HCT116 (cell line): ENCODE measurements around the gene AKAP13. TPM values are rescaled to one million over a fixed set of nuclear protein-coding genes. Genes with fewer than 3 reads are reported as not detected.

ENCODE experiments used
- ATAC-seq: fragments of 200-7000 bp; cut with Tn5 transposase; 2 replicates; pipeline ENCODE4 v1.9.1; 2020; ENCODE audit warnings: mild to moderate bottlenecking, moderate library complexity
- BruUV-seq: library from RNA; stranded (reverse); fragments of 400-500 nt; replicated peaks from 2 replicates; lab custom pipeline; 2021; lab: Mats Ljungman, UMichigan
- CTCF ChIA-PET: fragments of 300-600 bp; sonication (Branson Sonifier 250); formaldehyde crosslinking; loops from one replicate; lab custom pipeline; 2021; ENCODE audit warnings: antibody characterized with exemption; lab: Charles Lee
- POLR2A ChIA-PET: fragments of 300-600, 350-600 bp; sonication (Branson Sonifier 250); formaldehyde crosslinking; loops from one replicate; lab custom pipeline; 2021; ENCODE audit warnings: antibody characterized with exemption; lab: Charles Lee
- RAD21 ChIA-PET, 2 experiments: fragments of 300-600 bp; sonication (Branson Sonifier 250); formaldehyde crosslinking; loops; one replicate each; lab custom pipeline; 2023; ENCODE audit warnings: low total read pairs in 2 of 2; ENCODE audit not compliant: uncharacterized antibody in 2 of 2, unreplicated experiment in 2 of 2, low non-redundant PET in 1 of 2; lab: Charles Lee
- DNase-seq: peaks from one replicate; pipeline ENCODE4 v3.0.0-alpha.2; 2010; ENCODE audit warnings: low read depth, low spot score
- H2AFZ ChIP-seq: fragments of 200-600 bp; shearing (Covaris generic), sonication (generic); 2 replicates; pipeline ENCODE4 v1.6.1; 2017; ENCODE audit warnings: low read depth, mixed run types, mixed read lengths, antibody characterized with exemption, low read length; ENCODE audit not compliant: poor library complexity, severe bottlenecking
- H3K27ac ChIP-seq: 2 replicates; pipeline ENCODE4 v1.5.1; 2012; ENCODE audit warnings: low read depth, low read length
- H3K27me3 ChIP-seq: fragments of 200-600 bp; sonication (generic); 2 replicates; pipeline ENCODE4 v1.6.1; 2016; ENCODE audit warnings: mixed run types, low read length, mixed read lengths; ENCODE audit not compliant: insufficient read depth
- H3K36me3 ChIP-seq, 2 experiments: fragments of 200-500 bp in 1 of 2; fragments of 200-600 bp in 1 of 2; sonication (Bioruptor generic) in 1 of 2; sonication (generic) in 1 of 2; 2 replicates each; pipeline versions ENCODE4 v1.5.1 to v1.6.1; 2014 to 2016; ENCODE audit warnings: low read length in 2 of 2, inconsistent platforms in 1 of 2, mixed read lengths in 1 of 2, mixed run types in 1 of 2; ENCODE audit not compliant: insufficient read depth in 2 of 2, control insufficient read depth in 1 of 2
- H3K4me1 ChIP-seq, 2 experiments: fragments of 200-600 bp in 1 of 2; sonication (generic) in 1 of 2; 2 replicates each; pipeline versions ENCODE4 v1.5.1 to v1.6.1; 2012 to 2017; ENCODE audit warnings: low read length in 2 of 2, inconsistent platforms in 1 of 2, mild to moderate bottlenecking in 1 of 2, mixed read lengths in 1 of 2, mixed run types in 1 of 2, moderate library complexity in 1 of 2; ENCODE audit not compliant: insufficient read depth in 2 of 2, control insufficient read depth in 1 of 2
- H3K4me2 ChIP-seq: fragments of 200-600 bp; sonication (generic); 2 replicates; pipeline ENCODE4 v1.6.1; 2017; ENCODE audit warnings: mixed run types, low read length, mixed read lengths
- H3K4me3 ChIP-seq, 2 experiments: fragments of 200-600 bp in 1 of 2; sonication (generic) in 1 of 2; replicated peaks in 1 of 2; 2 replicates each; pipeline ENCODE4 v1.5.1; 2011 to 2016; ENCODE audit warnings: low read length in 2 of 2, control low read depth in 1 of 2, low read depth in 1 of 2, mild to moderate bottlenecking in 1 of 2, mixed read lengths in 1 of 2, mixed run types in 1 of 2
- H3K79me2 ChIP-seq: fragments of 200-600 bp; sonication (generic); 2 replicates; pipeline ENCODE4 v1.6.1; 2017; ENCODE audit warnings: mild to moderate bottlenecking, mixed run types, low read length, moderate library complexity, mixed read lengths; ENCODE audit not compliant: insufficient read depth
- H3K9ac ChIP-seq: fragments of 200-600 bp; sonication (generic); 2 replicates; pipeline ENCODE4 v1.6.1; 2016; ENCODE audit warnings: low read length, mixed read lengths
- H3K9me2 ChIP-seq: fragments of 200-600 bp; sonication (generic), shearing (Covaris generic); 2 replicates; pipeline ENCODE4 v1.6.1; 2017; ENCODE audit warnings: mixed run types, mild to moderate bottlenecking, moderate library complexity; ENCODE audit not compliant: insufficient read depth
- H3K9me3 ChIP-seq, 2 experiments: fragments of 200-500 bp in 1 of 2; fragments of 200-600 bp in 1 of 2; sonication (Bioruptor generic) in 1 of 2; sonication (generic) in 1 of 2; 2 replicates each; pipeline ENCODE4 v1.6.1; 2014 to 2017; ENCODE audit warnings: low read length in 2 of 2, mixed read lengths in 2 of 2, inconsistent platforms in 1 of 2, low read depth in 1 of 2, mild to moderate bottlenecking in 1 of 2, mixed run types in 1 of 2, moderate library complexity in 1 of 2; ENCODE audit not compliant: control insufficient read depth in 1 of 2, insufficient read depth in 1 of 2
- H4K20me1 ChIP-seq: fragments of 200-600 bp; sonication (generic), shearing (Covaris generic); 2 replicates; pipeline ENCODE4 v1.6.1; 2017; ENCODE audit warnings: mixed run types, mild to moderate bottlenecking, moderate library complexity; ENCODE audit not compliant: insufficient read depth
- EGR1 ChIP-seq: IDR thresholded peaks from 2 replicates; pipeline ENCODE4 v1.6.1; 2012; ENCODE audit warnings: low read depth
- JUND ChIP-seq: IDR thresholded peaks from 2 replicates; pipeline ENCODE4 v1.6.1; 2012
- POLR2AphosphoS5 ChIP-seq: IDR thresholded peaks from 2 replicates; pipeline ENCODE4 v1.6.1; 2011; ENCODE audit warnings: mild to moderate bottlenecking, low read depth, low read length, moderate library complexity
- SP1 ChIP-seq: IDR thresholded peaks from 2 replicates; pipeline ENCODE4 v1.6.1; 2012; ENCODE audit warnings: low read depth
- SRF ChIP-seq: IDR thresholded peaks from 2 replicates; pipeline ENCODE4 v1.6.1; 2012; ENCODE audit warnings: low read depth
- TCF7L2 ChIP-seq: IDR thresholded peaks from 2 replicates; pipeline ENCODE4 v1.7.0; 2011; ENCODE audit warnings: borderline replicate concordance, inconsistent platforms; ENCODE audit not compliant: insufficient read depth, insufficient read length; ENCODE audit errors: extremely low read depth
- ZFX ChIP-seq: fragments of 450-650 bp; IDR thresholded peaks from 2 replicates; pipeline ENCODE4 v1.6.1; 2017
- ZNF274 ChIP-seq: fragments of 200-500 bp; sonication (Bioruptor generic); IDR thresholded peaks from 2 replicates; pipeline ENCODE4 v1.6.1; 2014; ENCODE audit warnings: mild to moderate bottlenecking, low read depth, low read length, inconsistent platforms
- intact Hi-C: fragments of 100-400 bp; cut with micrococcal nuclease; formaldehyde crosslinking; loops from 2 replicates; pipeline ENCODE4 v1.10.0; 2022
- total RNA-seq: library from RNA; stranded (reverse); gene quantifications from one replicate; pipeline ENCODE4 v1.2.1, GENCODE V29; 2021; ENCODE audit not compliant: unreplicated experiment
- TF ChIP-seq, protein P1 (sequence below): IDR thresholded peaks from 2 replicates; pipeline ENCODE4 v1.6.1; 2011; ENCODE audit warnings: mild to moderate bottlenecking, low read length, moderate library complexity; ENCODE audit not compliant: insufficient replicate concordance; ENCODE audit errors: extremely low read depth
- TF ChIP-seq, protein P2 (sequence below): IDR thresholded peaks from 2 replicates; pipeline ENCODE4 v1.6.1; 2012

AKAP13 gene
- total RNA-seq, 1 experiment from 2014 or later = 43.1 TPM

GRCh38 chr15:85496551-85497171 is 116.3 kb downstream of the AKAP13 start:
- Histone ChIP-seq H3K27ac (no peak overlapping the region), H3K9ac (no peak overlapping the region), H2AFZ (no peak overlapping the region), H3K27me3 (no peaks in the 10 kb centered on the region), H3K9me2 (no peaks in the 10 kb centered on the region), H3K4me3 (no peak overlapping the region), H4K20me1 (no peaks in the 10 kb centered on the region), H3K36me3 (no peaks in the 10 kb centered on the region), H3K9me3 (no peaks in the 10 kb centered on the region), H3K4me2 (no peak overlapping the region), H3K4me1 (peaks cover 21 to 44% of the 10 kb centered on the region in 2 experiments), H3K79me2 (peaks cover 52% of the 10 kb centered on the region)
- ChIA-PET CTCF (interaction anchor here (1.6 kb wide), 1 partner anchor 8 kb away, joined by 6 read pairs; no protein-coding TSS in a partner anchor), RAD21 (no interaction called here), POLR2A (no interaction called here)
- TF ChIP-seq SRF (no peak), SP1 (no peak), ZNF274 (no peak), POLR2AphosphoS5 (no peak), JUND (no peak), ZFX (no peak), EGR1 (no peak), TCF7L2 (no peak)
- TF ChIP-seq, protein P1, sequence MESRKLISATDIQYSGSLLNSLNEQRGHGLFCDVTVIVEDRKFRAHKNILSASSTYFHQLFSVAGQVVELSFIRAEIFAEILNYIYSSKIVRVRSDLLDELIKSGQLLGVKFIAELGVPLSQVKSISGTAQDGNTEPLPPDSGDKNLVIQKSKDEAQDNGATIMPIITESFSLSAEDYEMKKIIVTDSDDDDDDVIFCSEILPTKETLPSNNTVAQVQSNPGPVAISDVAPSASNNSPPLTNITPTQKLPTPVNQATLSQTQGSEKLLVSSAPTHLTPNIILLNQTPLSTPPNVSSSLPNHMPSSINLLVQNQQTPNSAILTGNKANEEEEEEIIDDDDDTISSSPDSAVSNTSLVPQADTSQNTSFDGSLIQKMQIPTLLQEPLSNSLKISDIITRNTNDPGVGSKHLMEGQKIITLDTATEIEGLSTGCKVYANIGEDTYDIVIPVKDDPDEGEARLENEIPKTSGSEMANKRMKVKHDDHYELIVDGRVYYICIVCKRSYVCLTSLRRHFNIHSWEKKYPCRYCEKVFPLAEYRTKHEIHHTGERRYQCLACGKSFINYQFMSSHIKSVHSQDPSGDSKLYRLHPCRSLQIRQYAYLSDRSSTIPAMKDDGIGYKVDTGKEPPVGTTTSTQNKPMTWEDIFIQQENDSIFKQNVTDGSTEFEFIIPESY = no peak
- TF ChIP-seq, protein P2, sequence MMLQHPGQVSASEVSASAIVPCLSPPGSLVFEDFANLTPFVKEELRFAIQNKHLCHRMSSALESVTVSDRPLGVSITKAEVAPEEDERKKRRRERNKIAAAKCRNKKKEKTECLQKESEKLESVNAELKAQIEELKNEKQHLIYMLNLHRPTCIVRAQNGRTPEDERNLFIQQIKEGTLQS = no peak
- no TSS peak for BruUV-seq
- intact Hi-C loops = no loop called here
- no peak for ATAC-seq
- DNase-seq = no peak
